GF-D8 (cell line): ENCODE measurements around the gene IDUA.

Experiments
- DNase-seq: peaks from one replicate; lab custom pipeline; 2025; lab: John Stamatoyannopoulos, UW

IDUA gene

DNA sequence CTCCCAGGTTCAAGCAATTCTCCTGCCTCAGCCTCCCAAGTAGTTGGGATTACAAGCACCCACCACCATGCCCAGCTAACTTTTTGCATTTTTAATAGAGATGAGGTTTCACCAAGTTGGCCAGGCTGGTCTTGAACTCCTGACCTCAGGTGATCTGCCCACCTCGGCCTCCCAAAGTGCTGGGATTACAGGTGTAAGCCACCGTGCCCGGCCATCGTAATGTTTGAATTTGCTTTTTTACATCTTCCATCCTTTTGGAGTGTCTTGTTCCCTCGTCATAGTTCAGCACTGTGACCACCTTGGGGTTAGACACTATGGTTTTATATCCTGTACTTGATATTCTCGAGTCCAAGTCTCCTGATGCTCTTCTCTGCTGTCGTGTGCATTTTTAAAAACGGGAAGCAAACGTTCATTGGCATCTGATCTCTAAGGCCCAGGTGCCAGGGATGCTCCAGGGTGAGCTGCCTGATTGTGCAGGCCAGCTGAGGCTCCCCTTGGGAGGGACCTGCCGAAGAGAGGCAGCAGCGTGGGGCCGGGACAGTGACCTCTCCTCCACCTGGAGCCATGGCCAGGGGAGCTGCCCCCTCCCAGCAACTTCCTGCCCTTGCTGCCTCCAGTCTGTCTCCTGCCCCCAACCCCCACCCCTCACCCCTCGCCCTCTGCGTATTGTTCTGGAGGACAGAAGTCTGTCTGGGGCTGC is 30.2 kb upstream of the IDUA start:
- no peak for DNase-seq

DNA sequence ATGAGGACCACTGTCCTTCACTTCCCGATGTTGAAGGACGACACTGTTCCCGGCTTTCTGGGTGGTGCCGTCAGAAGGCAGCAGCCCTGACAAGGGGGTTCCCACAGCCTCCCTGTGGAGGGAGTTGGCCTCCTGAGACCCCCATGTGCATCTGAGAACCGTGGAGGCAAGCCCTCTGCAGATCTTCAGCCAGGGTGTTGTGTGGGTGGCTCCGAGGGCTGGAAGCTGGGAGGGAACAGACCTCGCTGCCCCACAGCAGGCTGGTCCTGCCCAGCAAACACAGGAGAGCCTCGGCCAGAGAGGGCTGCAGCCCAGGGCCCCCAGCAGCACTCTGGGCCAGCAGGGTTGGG is 29.6 kb upstream of the IDUA start:
- DNase-seq: no peak

DNA sequence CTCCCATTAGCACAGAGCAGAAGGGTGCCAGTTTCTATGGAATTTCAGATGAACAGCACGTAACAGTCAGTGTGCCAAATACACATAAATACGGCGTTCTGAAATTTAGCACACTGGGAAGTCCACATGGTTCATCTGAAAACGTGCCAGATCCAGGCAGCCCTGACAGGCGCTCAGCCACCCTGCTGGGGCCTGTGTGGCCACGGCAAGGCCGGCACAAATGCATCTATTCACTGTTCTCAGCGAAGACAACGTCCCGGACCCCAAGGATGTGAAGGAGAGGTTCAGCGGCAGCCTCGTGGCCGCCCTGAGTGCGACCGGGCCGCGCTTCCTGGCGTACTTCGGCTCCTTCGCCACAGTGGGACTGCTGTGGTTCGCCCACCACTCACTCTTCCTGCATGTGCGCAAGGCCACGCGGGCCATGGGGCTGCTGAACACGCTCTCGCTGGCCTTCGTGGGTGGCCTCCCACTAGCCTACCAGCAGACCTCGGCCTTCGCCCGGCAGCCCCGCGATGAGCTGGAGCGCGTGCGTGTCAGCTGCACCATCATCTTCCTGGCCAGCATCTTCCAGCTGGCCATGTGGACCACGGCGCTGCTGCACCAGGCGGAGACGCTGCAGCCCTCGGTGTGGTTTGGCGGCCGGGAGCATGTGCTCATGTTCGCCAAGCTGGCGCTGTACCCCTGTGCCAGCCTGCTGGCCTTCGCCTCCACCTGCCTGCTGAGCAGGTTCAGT is 29.1 kb upstream of the IDUA start:
- no peak for DNase-seq

DNA sequence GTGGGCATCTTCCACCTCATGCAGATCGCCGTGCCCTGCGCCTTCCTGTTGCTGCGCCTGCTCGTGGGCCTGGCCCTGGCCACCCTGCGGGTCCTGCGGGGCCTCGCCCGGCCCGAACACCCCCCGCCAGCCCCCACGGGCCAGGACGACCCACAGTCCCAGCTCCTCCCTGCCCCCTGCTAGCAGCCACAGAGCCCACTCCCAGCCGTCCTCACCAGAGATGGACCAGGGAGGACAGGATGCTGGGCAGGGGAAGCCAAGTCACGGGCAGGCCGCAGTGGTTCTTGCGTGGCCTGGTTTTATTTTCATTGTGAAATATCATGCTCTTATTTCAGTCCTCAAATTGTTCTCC is 28.6 kb upstream of the IDUA start:
- DNase-seq: no peak

DNA sequence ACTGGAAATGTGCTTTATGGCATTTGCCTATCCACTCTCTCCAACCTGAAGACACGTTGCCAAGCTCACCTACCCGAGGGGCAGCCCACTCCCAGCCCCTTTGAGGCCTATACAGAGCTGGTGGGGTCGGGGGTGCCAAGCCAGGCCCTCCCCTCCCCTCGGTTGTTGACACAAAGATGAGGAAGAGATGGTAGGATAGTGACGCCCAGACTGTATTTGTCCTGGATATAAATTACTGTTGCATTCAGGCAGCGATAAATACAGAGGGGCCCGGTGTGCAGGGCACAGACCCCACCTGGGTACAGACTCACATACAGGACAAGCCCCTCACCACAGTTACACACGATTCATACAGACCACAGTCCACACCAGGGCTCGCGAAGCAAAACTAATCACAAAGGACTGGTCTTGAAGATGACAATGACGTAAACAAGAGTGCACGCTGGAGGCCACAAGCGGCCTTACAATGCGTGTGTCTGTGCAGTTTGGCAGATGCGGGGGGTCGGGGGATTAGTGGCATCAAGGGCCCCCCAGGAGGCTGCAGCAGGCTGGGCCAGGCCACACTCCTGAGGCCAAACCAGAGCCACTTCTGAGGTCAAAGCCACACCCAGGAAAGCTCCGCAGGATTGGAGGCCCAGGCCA is 28.0 kb upstream of the IDUA start:
- DNase-seq: no peak

DNA sequence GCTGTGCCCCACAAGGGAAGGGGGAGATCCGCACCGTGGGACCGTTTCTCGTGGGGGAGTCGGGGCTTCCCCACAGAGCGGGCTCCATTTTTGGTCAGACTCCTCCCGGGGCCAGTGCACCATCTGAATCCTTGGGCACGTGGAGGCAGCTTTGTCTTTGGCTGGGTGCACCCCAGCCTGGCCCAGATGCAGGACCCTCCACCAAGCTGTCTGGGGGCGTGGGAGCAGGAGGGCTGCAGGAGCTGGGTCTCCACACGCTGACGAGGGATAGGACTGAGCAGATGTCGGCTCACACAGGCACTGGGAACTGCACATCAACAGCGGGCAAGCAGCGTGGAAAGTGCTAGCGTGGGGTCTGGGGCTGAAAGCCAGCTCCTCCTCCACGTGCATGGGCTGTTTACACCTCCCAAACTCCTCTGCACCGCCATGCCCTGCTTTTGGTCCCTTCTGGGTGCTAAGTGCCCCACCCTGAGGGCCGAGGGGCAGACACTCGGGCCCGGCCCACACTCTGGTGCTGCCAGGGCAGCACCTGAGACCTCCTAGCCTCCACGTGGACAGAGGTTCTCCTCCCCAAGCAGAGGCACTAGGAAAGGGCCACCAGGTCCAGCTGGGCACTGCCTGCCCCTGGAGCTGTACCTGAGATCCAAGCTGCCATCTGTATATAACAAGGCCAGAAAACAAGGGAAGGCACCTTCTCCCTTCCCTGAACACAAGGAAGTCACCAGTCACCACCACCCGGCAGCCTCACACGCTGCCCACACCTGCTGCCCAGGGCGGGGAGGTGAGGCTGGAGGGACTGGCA is 27.3 kb upstream of the IDUA start:
- DNase-seq: no peak

DNA sequence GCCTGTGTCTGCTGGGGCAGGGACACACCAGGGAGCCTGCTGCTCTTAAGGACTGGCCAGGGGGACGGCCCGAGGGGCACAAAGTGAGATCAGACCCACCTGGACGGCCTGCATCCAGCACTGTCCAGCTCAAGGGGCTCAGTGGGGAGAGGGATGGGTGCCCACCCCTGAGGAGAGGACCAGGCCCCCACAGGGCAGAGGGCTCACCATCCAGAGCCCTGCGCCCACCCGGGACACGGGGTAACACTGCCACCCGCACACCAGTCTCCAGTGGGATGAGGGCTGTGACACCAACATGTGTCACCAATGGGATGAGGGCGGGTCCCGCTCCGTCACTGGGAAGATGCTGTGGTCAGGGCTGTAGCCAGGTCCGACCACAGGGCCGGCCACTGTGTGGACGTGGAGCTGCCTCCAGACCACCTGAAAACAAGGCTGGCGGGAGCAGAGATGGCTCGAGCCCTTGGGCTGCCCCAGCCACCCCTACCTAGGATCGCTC is 26.7 kb upstream of the IDUA start:
- no peak for DNase-seq

DNA sequence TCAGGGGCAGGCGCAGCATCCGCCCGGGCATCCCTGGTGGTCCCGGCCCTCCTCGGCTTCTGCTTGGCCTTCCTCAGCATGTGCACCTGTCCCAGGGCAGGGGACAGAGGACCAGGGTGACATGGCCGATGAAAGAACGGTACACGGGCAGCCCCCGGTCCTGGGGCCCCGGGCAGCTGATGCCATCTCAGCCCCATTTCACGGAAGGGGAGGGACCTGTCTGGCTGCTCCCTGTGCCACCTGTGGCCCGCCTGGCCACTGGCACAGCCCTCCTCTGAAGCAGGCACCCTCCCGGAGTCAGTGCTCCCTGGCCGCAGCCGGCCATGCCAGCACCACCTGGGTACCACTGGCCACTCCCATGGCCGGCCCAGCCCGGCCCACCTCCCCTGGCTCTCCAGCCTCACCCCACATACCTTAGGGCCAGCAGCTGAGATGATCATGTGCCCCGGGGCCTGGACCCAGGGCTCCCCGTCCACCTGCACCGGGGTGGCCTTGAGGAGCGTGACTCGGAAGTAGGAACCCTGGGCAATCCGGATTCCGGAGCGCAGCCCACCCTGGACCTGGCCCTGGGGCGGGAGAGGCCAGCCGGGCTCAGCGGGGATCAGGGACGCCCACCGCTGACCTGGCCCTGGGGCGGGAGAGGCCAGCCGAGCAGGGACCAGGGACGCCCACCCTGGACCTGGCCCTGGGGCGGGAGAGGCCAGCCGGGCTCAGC is 26.1 kb upstream of the IDUA start:
- no peak for DNase-seq

DNA sequence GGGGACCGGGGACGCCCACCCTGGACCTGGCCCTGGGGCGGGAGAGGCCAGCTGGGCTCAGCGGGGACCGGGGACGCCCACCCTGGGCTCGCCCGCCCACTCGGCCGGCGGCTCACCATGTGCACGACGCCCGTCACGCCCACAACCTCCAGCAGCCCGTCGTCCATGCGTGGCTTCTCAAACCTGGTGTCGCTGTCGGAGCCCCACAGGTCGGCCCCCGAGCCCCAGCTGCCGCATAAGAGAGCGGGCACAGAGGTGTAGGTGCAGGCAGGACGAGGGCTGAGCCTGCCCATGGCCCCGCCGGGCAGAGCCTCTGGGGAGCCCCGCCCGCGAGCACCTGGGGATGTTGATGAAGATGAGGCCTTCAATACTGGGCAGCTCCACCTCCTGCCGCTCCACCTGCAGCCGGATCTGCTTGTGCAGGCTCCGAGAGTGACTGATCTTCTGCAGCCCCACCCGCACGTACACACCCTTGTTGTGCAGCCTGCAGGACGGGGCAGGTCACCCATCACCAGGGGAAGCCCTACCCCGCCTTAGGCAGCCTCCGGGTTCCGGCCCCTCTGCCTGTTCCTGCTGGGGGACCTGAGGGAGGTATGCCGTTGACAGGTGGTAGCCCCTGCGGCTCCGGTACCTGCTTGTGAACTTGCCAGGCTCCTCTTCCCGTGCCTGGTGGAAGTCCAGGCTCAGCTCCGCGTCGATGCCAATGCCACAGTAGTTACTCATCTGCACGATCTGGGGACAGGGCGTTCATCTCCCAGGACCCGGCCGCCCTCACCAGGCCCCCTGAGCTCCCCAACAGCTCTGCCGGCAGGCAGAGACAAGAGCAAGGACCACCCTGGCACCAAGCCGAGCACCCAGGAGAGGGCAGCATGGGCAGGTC is 25.3 kb upstream of the IDUA start:
- DNase-seq: no peak

DNA sequence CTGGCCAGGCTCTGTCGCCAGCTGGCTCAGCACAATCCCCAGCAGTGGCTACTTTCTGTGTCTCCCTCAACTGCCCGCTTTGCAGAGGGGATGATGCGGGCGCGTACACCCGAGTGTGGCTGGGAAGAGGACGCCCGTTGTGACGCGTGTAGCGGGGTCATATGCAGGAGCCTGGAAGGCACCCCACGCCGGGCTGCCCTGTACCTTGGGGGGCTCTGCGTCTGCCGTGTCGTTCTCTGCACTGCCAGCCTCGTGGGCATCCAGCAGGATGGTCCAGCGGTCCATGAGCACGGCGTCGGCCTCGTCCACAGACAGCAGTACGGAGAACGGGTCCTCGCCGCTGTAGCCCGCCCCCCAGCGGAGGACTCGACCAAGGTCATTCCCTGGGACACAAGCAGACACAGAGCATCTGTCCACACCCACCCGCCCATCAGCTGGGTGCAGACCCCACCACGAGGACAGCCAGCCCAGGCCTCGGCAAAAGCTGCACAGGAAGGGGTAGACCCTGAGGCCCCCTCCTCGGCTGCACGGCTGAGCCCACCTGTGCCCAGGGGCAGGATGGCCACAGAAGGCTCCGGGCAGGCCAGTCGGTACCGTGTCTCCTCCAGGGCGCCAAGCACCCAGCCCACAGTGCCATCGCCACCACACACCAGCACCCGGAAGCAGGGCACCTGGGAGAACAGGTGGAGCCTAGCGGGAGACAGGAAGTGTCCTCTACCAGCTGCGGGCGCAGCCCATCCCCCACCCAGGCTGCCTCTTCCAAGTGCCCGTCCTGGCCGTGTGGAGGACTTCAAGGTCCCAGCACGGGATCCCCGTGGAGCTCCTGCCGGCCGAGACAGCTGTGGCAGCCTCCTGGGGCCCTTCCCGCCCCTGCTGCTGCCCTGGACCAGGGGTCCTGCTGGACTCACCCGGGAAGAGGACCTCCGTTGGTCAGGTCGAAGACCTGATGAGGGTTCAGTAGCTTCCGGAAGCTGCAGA is 24.3 kb upstream of the IDUA start:
- DNase-seq: no peak

DNA sequence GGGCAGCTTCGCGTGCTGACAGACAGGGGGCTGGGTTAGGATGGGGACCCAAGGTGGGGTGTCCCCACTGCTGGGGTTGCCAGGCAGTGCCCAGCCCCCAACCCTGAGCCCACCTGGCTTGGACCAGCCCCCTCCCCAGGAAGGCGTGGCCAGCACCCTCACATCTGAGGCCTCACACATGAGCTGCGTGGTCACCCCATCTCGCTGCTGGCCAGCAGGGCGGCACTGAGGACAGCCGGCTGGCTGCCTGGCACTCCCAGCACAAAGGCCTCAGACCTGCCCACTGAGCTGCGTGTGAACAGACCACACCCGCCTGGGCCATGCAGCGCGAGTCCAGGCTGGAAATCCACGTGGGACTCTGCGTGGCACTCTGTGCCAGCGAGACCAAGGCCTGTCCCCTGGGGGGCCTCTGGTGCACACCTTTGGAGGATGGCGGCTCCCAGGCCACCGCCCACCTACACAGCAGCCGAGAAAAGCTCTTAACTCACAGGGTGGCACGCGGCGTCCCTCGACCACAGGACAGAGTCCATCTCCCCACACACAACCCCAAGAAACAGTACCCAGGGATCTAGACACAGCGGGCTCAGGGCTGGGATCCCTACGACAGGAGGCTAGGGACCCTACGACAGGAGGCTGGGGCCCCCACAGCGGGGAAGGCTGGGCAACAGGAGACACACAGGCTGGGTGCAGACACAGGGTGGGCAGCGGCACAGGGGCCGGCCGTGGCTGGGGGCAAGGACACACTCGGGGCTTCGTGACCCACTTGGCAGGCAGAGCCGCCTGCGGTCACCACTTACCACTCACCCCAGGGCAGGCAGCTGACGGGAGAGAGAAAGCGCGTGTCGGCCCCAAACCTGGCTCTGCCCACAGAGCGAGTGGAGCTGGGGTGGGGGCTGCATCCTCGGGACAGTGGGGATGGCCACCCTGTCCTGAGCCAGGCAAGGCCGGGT is 23.3 kb upstream of the IDUA start:
- no peak for DNase-seq

DNA sequence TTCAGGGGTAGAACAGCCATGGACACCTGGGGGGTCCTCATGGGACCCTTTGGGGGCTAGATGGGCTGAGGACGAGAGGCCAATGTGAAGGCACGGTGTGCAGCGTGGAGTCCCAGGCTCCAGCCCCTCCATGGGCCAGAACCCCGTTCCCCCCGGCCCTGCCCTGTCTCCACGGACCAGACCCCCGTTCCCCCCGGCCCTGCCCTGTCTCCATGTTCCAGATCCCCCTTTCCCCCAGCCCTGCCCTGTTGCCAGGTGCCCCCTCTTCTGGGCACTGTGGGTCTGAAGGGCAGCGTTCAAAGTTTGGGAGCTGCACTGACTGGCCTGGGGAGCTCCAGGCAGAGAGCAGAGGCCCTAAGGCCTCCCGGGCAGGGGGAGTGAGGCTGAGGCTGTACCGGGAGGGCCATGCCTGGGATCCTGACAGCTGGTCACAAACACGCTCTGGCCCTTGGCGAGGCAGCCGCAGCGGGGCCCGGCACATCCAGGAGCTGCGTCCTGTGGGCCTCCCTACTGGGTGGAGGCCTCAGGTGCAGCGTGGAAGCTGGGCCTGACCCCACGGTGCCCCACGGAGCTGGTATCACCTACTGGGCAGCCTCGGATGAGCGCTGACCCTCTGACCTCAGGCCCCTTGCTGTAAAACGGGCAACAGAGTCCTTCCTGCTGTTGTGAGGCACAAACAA is 22.4 kb upstream of the IDUA start:
- DNase-seq: no peak

DNA sequence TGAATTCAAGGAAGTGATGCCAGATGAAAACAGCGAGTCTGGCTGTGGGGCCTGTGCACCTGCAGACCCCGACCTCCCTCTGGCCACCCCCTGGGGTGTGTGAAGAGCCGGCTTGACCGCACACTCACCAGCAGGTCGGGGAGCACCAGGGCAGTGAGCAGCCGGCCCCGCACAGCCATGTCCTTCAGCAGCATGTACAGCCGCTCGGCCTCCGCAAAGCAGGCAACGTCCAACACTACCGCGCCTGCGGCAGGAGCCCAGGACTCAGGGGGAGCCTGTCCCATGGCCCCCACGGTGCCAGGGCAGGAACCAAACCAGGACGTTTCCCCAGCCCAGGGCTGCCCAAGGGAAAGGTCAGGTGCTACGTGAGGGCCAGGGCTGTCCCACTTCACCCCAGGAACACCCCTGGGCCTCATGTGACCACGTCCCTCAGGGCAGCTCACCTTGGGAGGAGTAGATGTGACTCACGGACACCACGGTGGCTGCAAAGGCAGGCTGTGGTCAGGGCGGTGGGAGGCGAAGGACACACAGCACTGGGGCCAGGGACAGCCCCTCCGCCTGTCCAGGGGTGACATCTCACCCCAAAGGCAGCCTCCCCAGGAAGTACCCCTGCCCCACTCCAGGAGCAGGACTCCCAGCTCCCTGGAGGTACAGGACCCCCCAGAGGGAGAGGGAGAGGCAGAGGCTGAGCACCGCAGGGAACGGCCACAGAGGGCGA is 21.6 kb upstream of the IDUA start:
- DNase-seq: no peak

DNA sequence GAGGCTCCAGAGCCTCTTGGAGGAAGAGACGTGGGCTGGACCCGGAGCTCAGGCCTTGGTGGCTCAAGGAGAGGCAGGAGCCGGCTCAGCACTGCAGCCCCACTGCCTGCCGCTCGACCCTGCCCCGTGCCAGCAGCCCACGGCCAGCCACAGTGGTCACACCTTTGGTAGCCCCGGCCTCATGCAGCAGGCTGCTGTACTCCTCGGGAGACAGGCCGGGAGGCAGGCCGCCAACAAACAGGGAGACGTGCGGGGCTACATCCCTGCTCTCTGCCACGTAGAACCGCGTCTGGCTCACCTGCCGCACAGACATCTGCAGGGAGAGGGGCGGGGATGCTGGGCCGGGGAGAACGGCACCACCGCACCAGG is 21.1 kb upstream of the IDUA start:
- no peak for DNase-seq

DNA sequence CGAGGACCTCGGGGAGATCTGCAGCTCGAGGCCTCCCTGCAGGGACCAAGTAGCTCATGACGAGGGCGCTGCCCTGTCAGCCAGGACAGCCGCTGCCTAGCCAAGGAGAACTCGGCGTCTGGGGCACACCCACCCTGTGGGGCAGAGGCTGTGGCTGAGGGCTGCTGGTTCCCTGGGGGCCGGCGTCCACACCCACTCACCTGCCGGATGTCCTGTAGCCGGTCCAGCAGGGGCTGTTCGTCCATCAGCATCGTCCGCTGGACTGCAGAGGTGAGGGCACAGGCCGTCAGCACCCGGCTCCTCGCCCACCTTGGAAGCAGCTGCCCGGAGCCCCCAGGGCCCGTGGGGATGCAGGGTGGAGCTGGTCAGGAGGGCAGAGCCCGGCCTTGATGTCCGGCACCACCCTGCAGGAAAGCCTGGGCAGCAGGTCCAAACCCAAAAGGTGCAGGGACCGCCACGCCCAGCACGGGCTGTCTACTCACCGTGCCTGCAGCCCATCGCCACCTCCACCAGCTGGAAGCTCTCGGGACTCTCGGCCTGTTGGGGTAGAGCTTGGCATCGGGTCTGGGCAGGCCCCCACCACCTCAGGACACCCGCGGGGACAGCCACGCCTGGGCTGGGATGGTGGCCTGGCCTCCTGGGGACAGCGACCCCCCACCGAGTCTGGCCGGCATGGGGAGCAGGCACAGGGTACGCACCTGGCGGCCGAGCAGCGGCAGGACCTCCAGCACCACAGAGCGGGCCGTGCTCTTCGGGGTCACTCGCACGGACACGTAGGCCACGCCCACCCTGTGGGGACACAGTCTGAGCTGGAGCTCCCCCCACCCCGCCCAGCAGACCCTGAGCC is 20.4 kb upstream of the IDUA start:
- no peak for DNase-seq
